Measurements from ENCODE around the gene BRI3BP. TPM values are rescaled to one million over a fixed set of nuclear protein-coding genes. Genes with fewer than 3 reads are reported as not detected.

Gene BRI3BP
- total and polyA plus RNA-seq, 9 of the 15 experiments (the other 6 are each of a cell fraction or from before 2014, with no cell fraction given), result 12.3 to 25.0 (median 16.6) TPM

GRCh38 chr12:125014526-125014925, 21.1 kb downstream of the BRI3BP start:
- in situ Hi-C loops (cut with MboI), result no loop called here
- H3K9ac ChIP-seq (ENCODE audit: insufficient read depth in 1 of 2, low read depth in 2 of 2, low read length in 2 of 2), result no peak overlapping the region
- intact Hi-C loops (cut with micrococcal nuclease), result no loop called here
- FAIRE-seq, result no peak
- H3K9me3 ChIP-seq (replicated peaks; ENCODE audit: control insufficient read depth, insufficient read depth, low read depth, low read length), result no peaks in the 10 kb centered on the region
- DNase-seq (ENCODE audit: extremely low read depth in 1 of 4, low spot score in 3 of 4), result no peak
- H3K27me3 ChIP-seq (ENCODE audit: control insufficient read depth in 2 of 2, insufficient read depth in 2 of 2, low read length in 2 of 2), result no peaks in the 10 kb centered on the region
- no peak overlapping the region for H3K27ac ChIP-seq (ENCODE audit: extremely low read depth, low read depth, low read length)
- H3K4me1 ChIP-seq (replicated peaks in 1 of 2; ENCODE audit: control insufficient read depth in 2 of 2, insufficient read depth in 2 of 2, low read length in 2 of 2), result no peaks in the 10 kb centered on the region
- TF ChIP-seq ZNF518B (CRISPR knock-in tag; IDR thresholded peaks at IDR 0.05), result no peak
- TF ChIP-seq ZNF121 (CRISPR knock-in tag; conservative IDR thresholded peaks at IDR 0.05), result peak; percentile 17; the same call in 1 of the 2 replicates
- TF ChIP-seq ARNT (IDR thresholded peaks at IDR 0.05), result no peak
- ChIA-PET CTCF (ENCODE audit: low intra/inter-chr PET ratio) (no interaction called here), POLR2A (no interaction called here)
- H3K79me2 ChIP-seq (ENCODE audit: control insufficient read depth, insufficient read depth, low read length), result peaks cover 4% of the 10 kb centered on the region; the same call in 1 of the 3 replicates
- H3K9me1 ChIP-seq (ENCODE audit: control insufficient read depth, insufficient read depth, low read length), result peaks cover 3% of the 10 kb centered on the region
- 94% methylated on average over 5 of the region's 5 CpGs for WGBS (ENCODE audit: insufficient coverage, low coverage, missing lambda C conversion rate)
- H4K20me1 ChIP-seq (replicated peaks; ENCODE audit: control insufficient read depth, insufficient read depth, low read length), result 0 out of 2 replicates have a peak, but pooled peaks cover 6% of the 10 kb centered on the region
- H3K4me2 ChIP-seq (ENCODE audit: insufficient read depth, low read length), result no peak overlapping the region
- peaks cover 68% of the 10 kb centered on the region; the same call in 2 of the 3 replicates for H3K36me3 ChIP-seq (ENCODE audit: control insufficient read depth, insufficient read depth, low read length)
- no peak overlapping the region for H3K4me3 ChIP-seq
- no TSS peak for BruUV-seq (replicated peaks)
- H2AFZ ChIP-seq (ENCODE audit: low read depth, low read length), result no peak overlapping the region
- no peak for ATAC-seq
